GM06990 (cell line): Measurements from ENCODE around the gene BLM.
"Not testable (repeated sequence)": the region's sequence is repeated elsewhere in the genome, so short reads cannot be mapped to it uniquely, and the experiment has no call there.

ENCODE experiments used
- DNase-seq: peaks from one replicate; pipeline ENCODE4 v3.0.0-alpha.2; 2011; ENCODE audit not compliant: insufficient read length; ENCODE audit errors: extremely low read depth
- H3K27me3 ChIP-seq: replicated peaks from 2 replicates; pipeline ENCODE4 v1.6.0; 2011; ENCODE audit warnings: low read length; ENCODE audit not compliant: control insufficient read depth, insufficient read depth
- H3K36me3 ChIP-seq: 2 replicates; pipeline ENCODE4 v1.5.1; 2011; ENCODE audit warnings: low read length; ENCODE audit not compliant: control insufficient read depth, insufficient read depth
- H3K4me3 ChIP-seq: replicated peaks from 2 replicates; pipeline ENCODE4 v1.5.1; 2011; ENCODE audit warnings: low read depth, mild to moderate bottlenecking, control low read depth, low read length
- TF ChIP-seq, protein P1 (sequence below): IDR thresholded peaks from 2 replicates; pipeline ENCODE4 v1.5.1; 2011; ENCODE audit warnings: low read length, control low read depth, mild to moderate bottlenecking, inconsistent platforms; ENCODE audit not compliant: insufficient read depth, poor library complexity, severe bottlenecking

The BLM gene

DNA sequence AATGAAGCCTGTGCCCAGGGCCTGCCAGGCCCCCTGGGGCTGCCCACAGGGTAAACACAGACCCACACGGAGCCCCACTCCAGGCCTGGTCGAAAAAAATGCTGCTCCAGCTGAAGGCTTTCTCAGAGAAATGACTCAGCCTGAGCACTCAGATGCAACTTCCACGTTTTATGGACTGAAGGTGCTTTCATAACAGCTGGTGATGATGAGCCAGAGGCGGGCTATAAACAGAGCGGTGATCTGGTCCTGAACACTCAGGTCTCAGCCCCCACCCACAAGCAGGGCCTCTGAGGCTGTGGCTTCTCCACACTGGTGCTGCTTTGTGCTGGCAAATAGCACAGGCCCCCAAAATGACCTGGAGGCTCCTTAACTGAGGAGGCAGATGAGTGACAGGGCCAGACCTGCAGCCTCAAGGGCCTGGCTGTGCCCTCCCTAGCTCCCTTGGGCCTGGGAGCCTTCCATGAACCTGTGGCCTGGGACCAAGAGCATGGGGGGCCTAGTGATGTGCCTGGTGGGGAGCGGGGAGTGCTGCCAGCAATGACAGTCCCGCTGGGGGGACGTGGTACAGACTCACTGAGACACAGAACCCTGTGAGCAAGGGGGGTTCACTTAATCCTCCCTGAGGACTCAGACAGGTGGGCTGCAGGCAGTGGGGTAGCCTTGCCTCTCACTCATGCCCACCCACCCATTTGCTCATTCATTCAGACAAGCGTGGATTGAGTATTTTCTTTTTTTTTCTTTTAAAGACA lies 128.2 kb downstream of the BLM start:
- no peak overlapping the region for H3K4me3 ChIP-seq
- H3K27me3 ChIP-seq: no peaks in the 10 kb centered on the region
- peak; percentile 59 for DNase-seq
- TF ChIP-seq, protein P1, sequence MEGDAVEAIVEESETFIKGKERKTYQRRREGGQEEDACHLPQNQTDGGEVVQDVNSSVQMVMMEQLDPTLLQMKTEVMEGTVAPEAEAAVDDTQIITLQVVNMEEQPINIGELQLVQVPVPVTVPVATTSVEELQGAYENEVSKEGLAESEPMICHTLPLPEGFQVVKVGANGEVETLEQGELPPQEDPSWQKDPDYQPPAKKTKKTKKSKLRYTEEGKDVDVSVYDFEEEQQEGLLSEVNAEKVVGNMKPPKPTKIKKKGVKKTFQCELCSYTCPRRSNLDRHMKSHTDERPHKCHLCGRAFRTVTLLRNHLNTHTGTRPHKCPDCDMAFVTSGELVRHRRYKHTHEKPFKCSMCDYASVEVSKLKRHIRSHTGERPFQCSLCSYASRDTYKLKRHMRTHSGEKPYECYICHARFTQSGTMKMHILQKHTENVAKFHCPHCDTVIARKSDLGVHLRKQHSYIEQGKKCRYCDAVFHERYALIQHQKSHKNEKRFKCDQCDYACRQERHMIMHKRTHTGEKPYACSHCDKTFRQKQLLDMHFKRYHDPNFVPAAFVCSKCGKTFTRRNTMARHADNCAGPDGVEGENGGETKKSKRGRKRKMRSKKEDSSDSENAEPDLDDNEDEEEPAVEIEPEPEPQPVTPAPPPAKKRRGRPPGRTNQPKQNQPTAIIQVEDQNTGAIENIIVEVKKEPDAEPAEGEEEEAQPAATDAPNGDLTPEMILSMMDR: no peak
- H3K36me3 ChIP-seq: no peaks in the 10 kb centered on the region

DNA sequence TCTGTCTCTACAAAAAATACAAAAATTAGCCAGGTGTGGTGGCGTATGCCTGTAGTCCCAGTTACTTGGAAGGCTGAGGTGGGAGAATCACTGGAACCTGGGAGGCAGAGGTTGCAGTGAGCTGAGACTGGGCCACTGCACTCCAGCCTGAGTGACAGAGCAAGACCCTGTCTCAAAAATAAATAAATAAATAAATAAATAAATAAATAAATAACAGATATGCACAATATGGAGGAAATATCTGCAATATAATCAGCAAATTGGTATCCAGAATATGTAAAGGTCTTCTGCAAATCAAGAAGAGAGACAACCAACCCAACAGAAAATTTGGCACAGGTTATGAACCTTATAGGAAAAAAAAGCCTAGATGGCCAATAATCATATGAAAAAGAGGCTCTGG lies 132.3 kb downstream of the BLM start:
- not testable (repeated sequence) for DNase-seq

DNA sequence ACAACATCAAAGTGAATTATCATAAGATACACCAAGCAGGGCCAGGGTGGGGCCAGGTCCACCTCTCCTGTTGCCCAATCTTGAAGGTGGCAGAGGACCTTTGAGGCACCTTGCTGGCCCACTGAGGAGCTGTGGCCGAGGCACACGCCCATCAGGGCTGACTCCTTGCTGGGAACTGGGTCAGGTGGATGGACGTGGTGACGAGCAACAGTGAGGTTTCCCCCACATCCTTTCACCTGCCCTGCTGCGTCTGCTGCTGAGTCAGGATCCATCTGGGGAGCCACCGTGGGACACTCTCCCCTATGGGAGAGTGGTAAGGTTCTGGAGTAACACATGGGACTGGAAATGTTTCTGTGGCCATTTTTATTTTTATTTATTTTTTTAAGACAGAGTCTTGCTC lies 134.0 kb downstream of the BLM start:
- no peak for DNase-seq
- no peaks in the 10 kb centered on the region for H3K36me3 ChIP-seq
- H3K4me3 ChIP-seq: no peak overlapping the region
- TF ChIP-seq, protein P1: no peak
- H3K27me3 ChIP-seq: no peaks in the 10 kb centered on the region

More for the DNA sequence above, 132.3 kb downstream of the BLM start:
- not testable (repeated sequence) for H3K4me3 ChIP-seq, H3K36me3 ChIP-seq, H3K27me3 ChIP-seq

DNA sequence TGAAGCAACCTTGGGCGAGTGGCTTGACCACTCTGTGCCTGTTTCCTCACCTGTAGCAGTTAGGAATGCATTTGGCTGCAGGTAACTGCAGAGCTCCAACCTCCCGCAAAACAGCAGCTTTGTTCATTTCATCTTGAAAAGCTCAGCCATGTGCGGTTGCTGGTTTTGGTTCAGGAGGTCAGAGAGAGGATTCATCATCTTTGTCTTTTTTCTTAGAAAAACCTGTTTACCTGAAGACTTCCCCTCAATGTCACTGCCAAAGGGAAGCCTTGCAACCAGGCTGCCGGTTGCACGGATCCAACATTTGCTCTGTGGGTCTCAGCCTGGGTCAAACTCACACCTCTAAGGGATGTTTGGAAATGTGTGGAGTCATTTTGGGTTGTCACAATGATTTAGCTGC lies 134.8 kb downstream of the BLM start:
- TF ChIP-seq, protein P1: no peak
- no peaks in the 10 kb centered on the region for H3K27me3 ChIP-seq
- no peak for DNase-seq
- H3K4me3 ChIP-seq: no peak overlapping the region
- H3K36me3 ChIP-seq: no peaks in the 10 kb centered on the region

DNA sequence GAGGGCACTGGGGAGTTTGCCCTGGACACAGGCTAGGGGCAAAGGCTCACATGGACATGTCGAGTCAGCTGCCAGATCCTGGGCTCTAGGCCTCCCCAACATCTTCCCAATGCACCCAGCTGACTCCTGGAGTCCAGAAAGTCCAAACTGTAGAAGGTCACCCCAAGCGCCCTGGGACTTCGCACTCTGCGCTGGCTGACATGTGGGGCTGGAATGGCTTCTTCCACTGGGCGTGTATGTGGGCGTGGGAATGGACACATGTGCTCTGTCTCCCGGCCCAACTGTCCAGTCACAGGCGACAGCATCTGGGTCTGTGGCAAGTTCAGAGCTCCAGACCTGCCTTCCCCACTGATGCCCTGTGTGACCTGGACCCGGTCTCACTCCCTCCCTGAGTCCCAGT lies 138.0 kb downstream of the BLM start:
- H3K27me3 ChIP-seq: no peaks in the 10 kb centered on the region
- H3K4me3 ChIP-seq: no peak overlapping the region
- DNase-seq: no peak
- TF ChIP-seq, protein P1: no peak
- H3K36me3 ChIP-seq: no peaks in the 10 kb centered on the region

DNA sequence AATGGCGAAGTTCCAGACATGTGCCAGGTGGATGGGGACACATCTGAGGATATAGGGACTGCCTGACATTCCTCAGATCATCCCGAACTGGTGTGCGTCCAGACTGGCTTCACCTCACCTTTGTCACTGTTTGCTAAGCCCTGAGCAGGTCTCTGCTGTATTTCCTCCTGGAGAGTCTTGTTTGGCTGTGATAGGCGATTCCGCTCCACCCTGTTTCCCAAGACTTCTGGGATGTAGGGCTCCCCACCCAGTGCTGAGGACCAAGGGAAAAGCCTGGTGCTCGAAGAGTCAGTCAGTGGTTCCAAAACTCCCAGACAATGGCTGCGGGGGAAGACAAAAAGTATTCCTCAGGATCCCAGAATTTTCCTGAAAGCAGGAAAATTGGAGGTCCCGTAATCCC lies 140.2 kb downstream of the BLM start:
- no peaks in the 10 kb centered on the region for H3K27me3 ChIP-seq
- no peak for DNase-seq
- no peak overlapping the region for H3K4me3 ChIP-seq
- no peaks in the 10 kb centered on the region for H3K36me3 ChIP-seq
- TF ChIP-seq, protein P1: no peak
